Placental epithelial cell (primary cell): Measurements from ENCODE around the gene CTSH. TPM values are rescaled to one million over a fixed set of nuclear protein-coding genes. Genes with fewer than 3 reads are reported as not detected.

Source experiments
- small RNA-seq: library from RNA; depleted of rRNA; stranded (forward); fragments of <200 nt; gene quantifications from one replicate; pipeline ENCODE3, GENCODE V24; 2012
- total RNA-seq: library from RNA; depleted of rRNA; stranded (reverse); fragments of >200 nt; gene quantifications from 2 replicates; pipeline ENCODE4 v1.2.3, GENCODE V29; 2012

CTSH gene
- total RNA-seq, result 2.1 and 4.7 TPM in 2 replicates

GRCh38 chr15:78944669-78945407, at the start of gene CTSH:
Gene CTSH (minus strand): TSS chr15:78945046. CDS start chr15:78944981, 65 bp downstream.

GRCh38 chr15:78872155-78872971, 72.5 kb downstream of the CTSH start, which contains the start of gene MORF4L1:
Gene MORF4L1 (plus strand): TSS chr15:78872890. CDS start chr15:78873018, 128 bp downstream.

Small RNA genes within 50 kb of the gene (small RNA-seq; reads per million reads assigned to genes)
- gene RNU6-415P, result not detected

Other genes starting within 250 kb of the CTSH start
- gene ADAMTS7, start 133.6 kb downstream of the CTSH start, total RNA-seq, result 2.0 and 3.5 TPM in 2 replicates
- gene MORF4L1, start 72.2 kb downstream of the CTSH start, total RNA-seq, result 490 and 681 TPM in 2 replicates
- gene RASGRF1, start 145.7 kb upstream of the CTSH start, total RNA-seq, result 3.1 and 5.0 TPM in 2 replicates